Endothelial cell of umbilical vein (primary cell): ENCODE results near the gene UFD1. TPM values are rescaled to one million over a fixed set of nuclear protein-coding genes. Genes with fewer than 3 reads are reported as not detected.

ENCODE experiments used
- BruUV-seq: library from RNA; stranded (reverse); fragments of 400-500 nt; replicated peaks from 2 replicates; lab custom pipeline; 2021; lab: Mats Ljungman, UMichigan
- CTCF ChIA-PET: fragments of 300-600, 350-600 bp; sonication (Branson Sonifier 250); formaldehyde crosslinking; loops from one replicate; lab custom pipeline; 2021; ENCODE audit warnings: antibody characterized with exemption, inconsistent platforms; lab: Charles Lee
- POLR2A ChIA-PET: fragments of 300-600, 350-600 bp; sonication (Branson Sonifier 250); formaldehyde crosslinking; loops from one replicate; lab custom pipeline; 2021; ENCODE audit warnings: antibody characterized with exemption, inconsistent platforms; lab: Charles Lee
- DNase-seq: peaks from one replicate; pipeline ENCODE4 v3.0.0-alpha.2; 2011; ENCODE audit warnings: low read depth, low spot score
- FAIRE-seq: peaks from 2 replicates; lab custom pipeline; 2011; peaks lifted over from hg19 to GRCh38; lab: Jason Lieb, UNC
- H2AFZ ChIP-seq: 2 replicates; pipeline ENCODE4 v1.6.0; 2012; ENCODE audit warnings: low read depth, low read length, control low read depth, inconsistent platforms
- H3K27ac ChIP-seq: 2 replicates; pipeline ENCODE4 v1.5.1; 2011; ENCODE audit warnings: low read depth, mild to moderate bottlenecking, control low read depth, low read length, moderate library complexity; ENCODE audit not compliant: insufficient read depth
- H3K27me3 ChIP-seq, 2 experiments: 2 replicates each; pipeline versions ENCODE4 v1.6.0 to v1.6.1; 2011; ENCODE audit warnings: low read length in 2 of 2, mixed read lengths in 1 of 2; ENCODE audit not compliant: control insufficient read depth in 2 of 2, insufficient read depth in 2 of 2
- H3K36me3 ChIP-seq, 2 experiments: 2 replicates in 1 of 2; 3 replicates in 1 of 2; pipeline ENCODE4 v1.5.1; 2011; ENCODE audit warnings: low read length in 2 of 2, mild to moderate bottlenecking in 1 of 2, moderate library complexity in 1 of 2; ENCODE audit not compliant: control insufficient read depth in 2 of 2, insufficient read depth in 2 of 2; ENCODE audit errors: extremely low read depth in 1 of 2
- H3K4me1 ChIP-seq: 3 replicates; pipeline ENCODE4 v1.5.1; 2011; ENCODE audit warnings: mild to moderate bottlenecking, low read length; ENCODE audit not compliant: control insufficient read depth, insufficient read depth; ENCODE audit errors: extremely low read depth
- H3K4me2 ChIP-seq: 2 replicates; pipeline ENCODE4 v1.6.1; 2011; ENCODE audit warnings: low read length, control low read depth, mixed read lengths; ENCODE audit not compliant: insufficient read depth
- H3K4me3 ChIP-seq, 3 experiments: fragments of 200-600 bp in 1 of 3; sonication (generic), shearing (Covaris generic) in 1 of 3; replicated peaks in 1 of 3; 2 replicates each; pipeline ENCODE4 v1.5.1; 2011 to 2016; ENCODE audit warnings: control low read depth in 3 of 3, low read length in 3 of 3, mild to moderate bottlenecking in 2 of 3, inconsistent platforms in 1 of 3, low read depth in 1 of 3, moderate library complexity in 1 of 3; ENCODE audit not compliant: insufficient read depth in 1 of 3
- H3K79me2 ChIP-seq: 2 replicates; pipeline ENCODE4 v1.6.0; 2012; ENCODE audit warnings: low read length, inconsistent platforms; ENCODE audit not compliant: control insufficient read depth, insufficient read depth
- H3K9ac ChIP-seq: replicated peaks from 2 replicates; pipeline ENCODE3; 2011; ENCODE audit warnings: low read length, control low read depth; ENCODE audit not compliant: insufficient read depth; ENCODE audit errors: extremely low read depth
- H3K9me1 ChIP-seq: replicated peaks from 3 replicates; pipeline ENCODE4 v1.6.0; 2011; ENCODE audit warnings: mild to moderate bottlenecking, low read length; ENCODE audit not compliant: control insufficient read depth, insufficient read depth; ENCODE audit errors: extremely low read depth
- H3K9me3 ChIP-seq: replicated peaks from 2 replicates; pipeline ENCODE4 v1.5.1; 2012; ENCODE audit warnings: low read length, inconsistent platforms; ENCODE audit not compliant: control insufficient read depth, insufficient read depth
- H4K20me1 ChIP-seq: replicated peaks from 2 replicates; pipeline ENCODE3; 2011; ENCODE audit warnings: mild to moderate bottlenecking, low read length; ENCODE audit not compliant: control insufficient read depth, insufficient read depth; ENCODE audit errors: extremely low read depth
- EZH2 ChIP-seq: IDR thresholded peaks from 2 replicates; pipeline ENCODE4 v1.6.1; 2012; ENCODE audit warnings: borderline replicate concordance, low read depth, mild to moderate bottlenecking, moderate library complexity, low read length, inconsistent platforms; ENCODE audit not compliant: severe bottlenecking
- JUN ChIP-seq: IDR thresholded peaks from 2 replicates; pipeline ENCODE4 v1.6.1; 2011; ENCODE audit warnings: borderline replicate concordance, low read depth; ENCODE audit not compliant: insufficient read length, insufficient read depth
- POLR2AphosphoS5 ChIP-seq: IDR thresholded peaks from 2 replicates; pipeline ENCODE4 v1.6.1; 2012; ENCODE audit warnings: low read depth, mild to moderate bottlenecking, control low read depth, low read length, moderate library complexity; ENCODE audit not compliant: insufficient read depth
- dilution Hi-C: fragments of 300-500 bp; cut with MboI; formaldehyde crosslinking; loops from one replicate; pipeline ENCODE4 v1.15.0; 2019; ENCODE audit warnings: low sequenced_read_pairs; ENCODE audit not compliant: extremely low pct_ligation_motif_present
- intact Hi-C: fragments of 100-400 bp; cut with micrococcal nuclease; formaldehyde crosslinking; loops from one replicate; pipeline ENCODE4 v1.10.0; 2022
- polyA plus RNA-seq, 4 experiments: library from polyadenylated mRNA; depleted of rRNA in 3 of 4; stranded (reverse) in 3 of 4; unstranded in 1 of 4; fragments of >200 nt; gene quantifications; 2 replicates each; pipeline versions ENCODE4 v1.2.1 to v1.2.3, GENCODE V29; 2011 to 2012; ENCODE audit warnings: missing spikeins in 1 of 4
- total RNA-seq: library from RNA; stranded (reverse); gene quantifications from 2 replicates; pipeline ENCODE4 v1.2.3, GENCODE V29; 2021
- TF ChIP-seq, protein P1 (sequence below), 2 donors: IDR thresholded peaks; 1 replicate in 1 of 2; 2 replicates in 1 of 2; pipeline ENCODE4 v1.5.1; 2011; ENCODE audit warnings: low read length in 2 of 2, mild to moderate bottlenecking in 2 of 2, moderate library complexity in 2 of 2, control low read depth in 1 of 2, inconsistent platforms in 1 of 2, low read depth in 1 of 2; ENCODE audit not compliant: insufficient read depth in 1 of 2; ENCODE audit errors: extremely low read depth in 1 of 2

The UFD1 gene
- total and polyA plus RNA-seq, 2 donors (not counting 3 experiments of a cell fraction or from before 2014, with no cell fraction given): 127 to 228 TPM

DNA sequence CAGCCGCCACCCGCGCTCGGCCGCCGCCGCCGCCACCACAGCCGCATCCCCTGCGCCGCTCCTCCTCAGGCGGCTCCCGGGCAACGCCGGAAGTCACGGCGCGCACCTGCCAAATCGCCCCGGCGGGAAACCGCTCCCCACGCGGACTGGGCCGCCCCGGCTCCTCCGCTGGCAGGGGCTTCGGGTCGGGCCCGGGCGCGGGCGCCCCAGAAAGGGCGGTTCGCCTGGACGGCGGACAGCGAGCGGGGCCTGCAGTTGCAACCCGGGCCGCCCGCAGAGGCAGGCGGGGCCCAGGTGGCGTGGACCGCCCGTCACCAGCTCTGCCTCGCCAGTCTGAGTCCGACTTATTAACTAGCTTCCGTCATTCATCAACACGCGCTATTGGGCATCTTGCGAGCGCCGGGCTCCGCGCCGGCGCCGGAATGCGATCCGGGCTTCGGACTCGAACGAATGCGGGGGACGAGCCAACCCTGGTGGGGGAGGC, 47.3 kb downstream of the UFD1 start, which contains the start of gene HIRA:
HIRA (minus strand) TSS at position 85 of the 484 bp plus-strand sequence. CDS start 257 bp downstream, outside the sequence.
- dilution Hi-C loops: no loop called here

DNA sequence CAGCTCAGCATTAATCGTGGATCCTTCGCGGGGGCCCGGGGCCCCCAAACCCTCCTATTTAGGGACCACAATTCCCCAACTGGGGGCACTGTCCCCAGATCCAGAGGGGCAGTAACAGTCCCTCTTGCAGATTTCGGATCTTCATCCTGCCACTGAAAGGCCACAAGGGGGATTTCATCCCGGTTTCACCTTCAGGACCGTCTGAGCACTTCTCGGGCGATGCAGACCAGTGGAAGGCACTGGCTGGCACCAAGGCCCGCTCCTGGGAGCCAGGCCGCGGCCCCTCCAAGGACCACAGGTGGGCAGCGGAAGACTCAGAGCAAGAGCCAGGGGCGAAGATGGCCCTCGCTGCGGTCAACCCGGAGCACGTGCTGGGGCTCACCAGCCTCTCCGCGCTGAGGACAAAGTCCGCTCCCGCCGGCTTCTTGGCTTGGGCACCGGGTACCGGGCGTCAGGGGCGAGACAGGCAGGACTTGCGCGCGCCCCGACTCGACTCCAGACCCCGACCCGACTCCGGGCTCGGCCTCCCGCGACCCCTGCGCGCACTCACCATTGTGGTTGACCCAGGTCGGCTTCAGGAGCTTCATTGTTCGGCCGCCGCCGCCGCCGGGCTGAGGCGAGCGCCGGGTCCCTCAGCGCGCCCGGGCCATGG, 48.0 kb downstream of the UFD1 start:
- DNase-seq (peak; percentile 29), FAIRE-seq (peak; percentile 28)
- Histone ChIP-seq H3K9me3 (no peaks in the 10 kb centered on the region), H3K27me3 (no peaks in the 10 kb centered on the region), H3K27ac (no peak overlapping the region), H3K4me3 (peak overlapping the region; percentile 41 to 86 (median 69)), H4K20me1 (no peaks in the 10 kb centered on the region), H3K9me1 (no peaks in the 10 kb centered on the region), H3K36me3 (peaks cover 5% of the 10 kb centered on the region in 2 experiments), H3K4me1 (peaks cover 17% of the 10 kb centered on the region), H2AFZ (peak overlapping the region; percentile 38), H3K4me2 (peak overlapping the region; percentile 86), H3K79me2 (peaks cover 56% of the 10 kb centered on the region), H3K9ac (peak overlapping the region; percentile 68)
- no TSS peak for BruUV-seq
- intact Hi-C loops (loop anchor here (1.0 kb wide), 1 partner anchor 199 kb away; no protein-coding TSS in a partner anchor), dilution Hi-C loops (no loop called here)
- POLR2A ChIA-PET: interaction anchor here (1.4 kb wide), 1 partner anchor 13 kb away, joined by 6 read pairs; no protein-coding TSS in a partner anchor
- TF ChIP-seq, protein P1, sequence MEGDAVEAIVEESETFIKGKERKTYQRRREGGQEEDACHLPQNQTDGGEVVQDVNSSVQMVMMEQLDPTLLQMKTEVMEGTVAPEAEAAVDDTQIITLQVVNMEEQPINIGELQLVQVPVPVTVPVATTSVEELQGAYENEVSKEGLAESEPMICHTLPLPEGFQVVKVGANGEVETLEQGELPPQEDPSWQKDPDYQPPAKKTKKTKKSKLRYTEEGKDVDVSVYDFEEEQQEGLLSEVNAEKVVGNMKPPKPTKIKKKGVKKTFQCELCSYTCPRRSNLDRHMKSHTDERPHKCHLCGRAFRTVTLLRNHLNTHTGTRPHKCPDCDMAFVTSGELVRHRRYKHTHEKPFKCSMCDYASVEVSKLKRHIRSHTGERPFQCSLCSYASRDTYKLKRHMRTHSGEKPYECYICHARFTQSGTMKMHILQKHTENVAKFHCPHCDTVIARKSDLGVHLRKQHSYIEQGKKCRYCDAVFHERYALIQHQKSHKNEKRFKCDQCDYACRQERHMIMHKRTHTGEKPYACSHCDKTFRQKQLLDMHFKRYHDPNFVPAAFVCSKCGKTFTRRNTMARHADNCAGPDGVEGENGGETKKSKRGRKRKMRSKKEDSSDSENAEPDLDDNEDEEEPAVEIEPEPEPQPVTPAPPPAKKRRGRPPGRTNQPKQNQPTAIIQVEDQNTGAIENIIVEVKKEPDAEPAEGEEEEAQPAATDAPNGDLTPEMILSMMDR (IDR thresholded peaks at IDR 0.05; ENCODE audit: extremely low read depth in 1 of 2, insufficient read depth in 1 of 2, low read depth in 1 of 2, low read length in 2 of 2): peak; percentile 13 to 19
- TF ChIP-seq EZH2: no peak
- CTCF ChIA-PET: interaction anchor here (1.0 to 2.1 kb wide), 5 partner anchors 14 to 251 kb away, joined by 3 to 6 read pairs (median 4); no protein-coding TSS in a partner anchor

More for the DNA sequence above, 47.3 kb downstream of the UFD1 start, which contains the start of gene HIRA:
- Histone ChIP-seq H3K9me3 (no peaks in the 10 kb centered on the region), H3K36me3 (peaks cover 5% of the 10 kb centered on the region in 2 experiments), H3K9ac (peak within 1 kb of the TSS; percentile 92), H3K27ac (peak within 1 kb of the TSS; percentile 75), H2AFZ (peak within 1 kb of the TSS; percentile 66), H3K79me2 (peaks cover 49% of the 10 kb centered on the region), H4K20me1 (no peaks in the 10 kb centered on the region), H3K4me3 (peak within 1 kb of the TSS; percentile 86 to 88 (median 86)), H3K27me3 (no peaks in the 10 kb centered on the region), H3K4me1 (peaks cover 17% of the 10 kb centered on the region), H3K9me1 (no peaks in the 10 kb centered on the region), H3K4me2 (peak within 1 kb of the TSS; percentile 86)
- POLR2A ChIA-PET: interaction anchor here (0.5 to 1.4 kb wide), 2 partner anchors 13 to 100 kb away, joined by 3 to 6 read pairs; no protein-coding TSS in a partner anchor
- intact Hi-C loops: loop anchor here (1.0 to 2.0 kb wide), 4 partner anchors 16 to 253 kb away; partner anchors contain the start of genes C22orf39, CDC45, SLC25A1 and UFD1
- DNase-seq: peak; percentile 73
- BruUV-seq: no TSS peak
- CTCF ChIA-PET: interaction anchor here (0.7 to 2.1 kb wide), 6 partner anchors 13 to 252 kb away, joined by 3 to 6 read pairs (median 4); partner anchors contain the start of gene C22orf39
- TF ChIP-seq POLR2AphosphoS5 (no peak), EZH2 (no peak), JUN (no peak)
- peak; percentile 70 for FAIRE-seq
